ENCODE results near the gene TCERG1L.

- TF ChIP-seq POLR2A (IDR thresholded peaks at IDR 0.05), result no peak
- TF ChIP-seq, protein P1, sequence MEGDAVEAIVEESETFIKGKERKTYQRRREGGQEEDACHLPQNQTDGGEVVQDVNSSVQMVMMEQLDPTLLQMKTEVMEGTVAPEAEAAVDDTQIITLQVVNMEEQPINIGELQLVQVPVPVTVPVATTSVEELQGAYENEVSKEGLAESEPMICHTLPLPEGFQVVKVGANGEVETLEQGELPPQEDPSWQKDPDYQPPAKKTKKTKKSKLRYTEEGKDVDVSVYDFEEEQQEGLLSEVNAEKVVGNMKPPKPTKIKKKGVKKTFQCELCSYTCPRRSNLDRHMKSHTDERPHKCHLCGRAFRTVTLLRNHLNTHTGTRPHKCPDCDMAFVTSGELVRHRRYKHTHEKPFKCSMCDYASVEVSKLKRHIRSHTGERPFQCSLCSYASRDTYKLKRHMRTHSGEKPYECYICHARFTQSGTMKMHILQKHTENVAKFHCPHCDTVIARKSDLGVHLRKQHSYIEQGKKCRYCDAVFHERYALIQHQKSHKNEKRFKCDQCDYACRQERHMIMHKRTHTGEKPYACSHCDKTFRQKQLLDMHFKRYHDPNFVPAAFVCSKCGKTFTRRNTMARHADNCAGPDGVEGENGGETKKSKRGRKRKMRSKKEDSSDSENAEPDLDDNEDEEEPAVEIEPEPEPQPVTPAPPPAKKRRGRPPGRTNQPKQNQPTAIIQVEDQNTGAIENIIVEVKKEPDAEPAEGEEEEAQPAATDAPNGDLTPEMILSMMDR (IDR thresholded peaks at IDR 0.05), result no peak
Measured at GRCh38 chr10:131314799-131315198, 3.3 kb upstream of the TCERG1L start.
